Effector memory CD4-positive, alpha-beta T cell (primary cell): ENCODE measurements around the gene CERS6.
"Not testable (repeated sequence)": the region's sequence is repeated elsewhere in the genome, so short reads cannot be mapped to it uniquely, and the experiment has no call there.

ENCODE experiments used
- DNase-seq, 3 donors: peaks; one replicate each; pipeline ENCODE4 v3.0.0-alpha.2; 2020
- H3K27ac ChIP-seq: 2 replicates; pipeline ENCODE4 v1.7.0; 2013; ENCODE audit warnings: mild to moderate bottlenecking, low read length, moderate library complexity; ENCODE audit not compliant: insufficient read depth, poor library complexity, severe bottlenecking
- H3K27me3 ChIP-seq: replicated peaks from 2 replicates; pipeline ENCODE4 v1.7.0; 2013; ENCODE audit warnings: mild to moderate bottlenecking, low read length; ENCODE audit not compliant: insufficient read depth, control insufficient read depth, poor library complexity, severe bottlenecking
- H3K36me3 ChIP-seq: 2 replicates; pipeline ENCODE4 v1.7.0; 2013; ENCODE audit warnings: mild to moderate bottlenecking, low read length, moderate library complexity; ENCODE audit not compliant: control insufficient read depth, insufficient read depth
- H3K4me1 ChIP-seq: 2 replicates; pipeline ENCODE4 v1.7.0; 2013; ENCODE audit warnings: low read length, mild to moderate bottlenecking; ENCODE audit not compliant: control insufficient read depth, insufficient read depth, poor library complexity, severe bottlenecking
- H3K4me3 ChIP-seq: 2 replicates; pipeline ENCODE4 v1.7.0; 2013; ENCODE audit warnings: low read length, low read depth, mild to moderate bottlenecking; ENCODE audit not compliant: insufficient read depth, poor library complexity, severe bottlenecking
- H3K9me3 ChIP-seq: 2 replicates; pipeline ENCODE4 v1.7.0; 2013; ENCODE audit warnings: mild to moderate bottlenecking, low read length, moderate library complexity; ENCODE audit not compliant: control insufficient read depth

CERS6 gene

DNA sequence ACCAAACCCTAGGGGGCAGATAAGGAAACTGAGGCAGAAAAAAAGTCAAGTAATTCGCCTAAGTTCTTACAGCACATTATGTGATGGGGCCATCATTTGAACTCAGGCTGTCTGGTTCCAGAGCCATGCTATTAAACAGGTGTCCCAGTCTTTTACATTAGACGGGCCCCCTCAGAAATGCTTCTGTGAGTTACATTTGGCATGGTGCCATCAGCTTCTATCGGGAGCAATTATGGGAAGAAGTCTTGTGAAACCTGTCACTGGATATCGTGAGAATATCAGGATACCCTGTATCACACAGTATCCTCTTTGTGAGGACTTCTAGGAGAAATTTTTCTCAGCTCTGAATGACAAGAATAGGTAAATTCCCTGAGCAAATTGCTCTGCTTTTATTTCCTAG is 202.6 kb downstream of the CERS6 start:
- no peaks in the 10 kb centered on the region for H3K27me3 ChIP-seq
- no peaks in the 10 kb centered on the region for H3K4me1 ChIP-seq
- H3K27ac ChIP-seq, result no peak overlapping the region
- no peak overlapping the region for H3K4me3 ChIP-seq
- no peak for DNase-seq
- H3K9me3 ChIP-seq, result no peaks in the 10 kb centered on the region
- H3K36me3 ChIP-seq, result no peaks in the 10 kb centered on the region

DNA sequence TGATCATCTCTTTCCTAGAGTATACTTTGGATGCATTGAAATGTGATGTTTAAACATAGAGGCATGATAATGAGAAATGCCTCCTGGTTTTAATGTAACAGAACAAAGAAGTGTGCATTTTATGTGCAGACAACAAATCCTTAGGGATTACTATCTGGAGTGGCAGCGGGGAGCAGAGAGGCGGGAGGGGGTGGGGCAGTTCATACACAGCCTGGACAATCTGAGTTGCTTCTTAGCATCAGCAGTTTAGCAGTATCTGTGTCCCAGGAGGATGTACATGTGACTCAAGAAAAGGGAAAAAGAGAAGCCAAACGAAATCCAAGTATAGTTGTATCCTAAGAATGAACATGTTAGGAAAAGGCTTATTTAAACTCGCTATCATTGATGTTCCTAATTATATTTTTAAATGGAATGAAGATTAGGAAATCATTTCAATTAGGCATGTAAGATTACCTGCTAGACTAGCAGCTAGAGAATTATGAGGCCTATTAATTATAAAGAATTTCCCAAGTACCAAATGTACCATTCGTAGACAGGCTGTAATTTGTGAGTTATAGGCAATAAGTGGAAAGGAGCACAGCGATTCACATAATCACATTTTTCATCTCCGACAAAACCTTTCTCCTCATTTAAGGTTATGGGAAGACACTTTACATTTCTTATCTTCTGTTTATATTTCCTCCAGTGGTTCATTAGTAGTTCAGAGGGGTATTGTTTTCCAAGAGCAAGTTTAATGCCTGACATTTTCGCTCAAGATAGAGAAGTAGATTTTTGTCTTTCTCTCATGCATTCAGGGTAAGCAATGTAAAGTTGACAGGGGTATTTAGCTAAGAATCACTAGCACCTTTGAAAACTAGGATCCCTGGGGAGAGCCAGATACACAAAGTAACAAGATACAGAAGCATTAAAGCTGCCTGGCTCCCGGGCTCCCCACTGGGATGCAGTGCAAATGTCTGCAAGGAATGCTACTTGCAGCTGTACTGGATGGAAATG is 205.1 kb downstream of the CERS6 start:
- no peaks in the 10 kb centered on the region for H3K9me3 ChIP-seq
- no peak overlapping the region for H3K4me3 ChIP-seq
- no peaks in the 10 kb centered on the region for H3K4me1 ChIP-seq
- H3K27ac ChIP-seq, result no peak overlapping the region
- no peak for DNase-seq
- H3K27me3 ChIP-seq, result no peaks in the 10 kb centered on the region
- no peaks in the 10 kb centered on the region for H3K36me3 ChIP-seq

DNA sequence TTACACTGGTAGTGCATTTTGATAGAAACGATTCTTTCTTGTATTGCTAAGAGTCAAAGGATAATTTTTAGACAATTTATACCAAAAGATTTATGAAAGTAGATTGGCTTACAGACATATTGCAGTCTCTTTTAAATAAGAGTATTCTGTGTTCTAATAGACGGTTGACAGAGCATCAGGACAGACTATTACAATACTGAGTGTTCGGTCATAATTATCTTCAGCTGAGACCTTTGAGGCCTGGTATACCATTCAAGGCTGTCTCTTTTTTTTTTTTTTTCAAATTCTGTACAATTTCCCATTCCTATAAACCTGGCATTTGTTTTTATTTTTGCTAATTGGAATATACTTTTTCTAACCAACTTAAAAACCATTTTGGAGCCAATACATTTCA is 205.8 kb downstream of the CERS6 start:
- Histone ChIP-seq H3K9me3 (no peaks in the 10 kb centered on the region), H3K4me1 (no peaks in the 10 kb centered on the region), H3K27me3 (no peaks in the 10 kb centered on the region), H3K27ac (no peak overlapping the region), H3K4me3 (no peak overlapping the region), H3K36me3 (no peaks in the 10 kb centered on the region)
- DNase-seq, result no peak

DNA sequence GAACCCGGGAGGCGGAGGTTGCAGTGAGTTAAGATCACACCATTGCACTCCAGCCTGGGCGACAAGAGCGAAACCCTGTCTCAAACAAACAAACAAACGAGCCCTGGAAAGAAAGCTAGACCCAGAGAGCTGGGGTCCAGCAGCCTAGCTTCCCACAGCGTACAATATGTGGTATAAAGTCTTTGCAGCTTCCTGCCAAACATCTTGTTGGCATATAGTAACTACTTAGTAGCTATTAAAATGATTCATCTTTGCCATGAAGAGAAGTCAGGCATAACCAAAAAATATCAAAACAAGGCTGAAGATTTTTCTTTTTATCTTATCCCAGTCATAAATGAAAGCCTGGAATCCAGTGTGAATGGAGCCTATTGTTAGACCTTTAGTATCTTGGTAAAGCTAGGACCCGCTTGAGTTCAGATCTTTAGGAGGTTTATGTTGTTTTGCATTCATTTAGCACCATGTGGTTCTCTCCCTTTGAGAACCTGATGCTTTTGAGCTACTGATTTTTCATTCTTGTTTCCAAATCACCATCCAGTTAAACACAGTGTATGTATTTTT is 206.7 kb downstream of the CERS6 start:
- H3K27ac ChIP-seq, result no peak overlapping the region
- H3K4me3 ChIP-seq, result no peak overlapping the region
- no peaks in the 10 kb centered on the region for H3K27me3 ChIP-seq
- no peaks in the 10 kb centered on the region for H3K36me3 ChIP-seq
- no peaks in the 10 kb centered on the region for H3K4me1 ChIP-seq
- DNase-seq, result no peak
- no peaks in the 10 kb centered on the region for H3K9me3 ChIP-seq

DNA sequence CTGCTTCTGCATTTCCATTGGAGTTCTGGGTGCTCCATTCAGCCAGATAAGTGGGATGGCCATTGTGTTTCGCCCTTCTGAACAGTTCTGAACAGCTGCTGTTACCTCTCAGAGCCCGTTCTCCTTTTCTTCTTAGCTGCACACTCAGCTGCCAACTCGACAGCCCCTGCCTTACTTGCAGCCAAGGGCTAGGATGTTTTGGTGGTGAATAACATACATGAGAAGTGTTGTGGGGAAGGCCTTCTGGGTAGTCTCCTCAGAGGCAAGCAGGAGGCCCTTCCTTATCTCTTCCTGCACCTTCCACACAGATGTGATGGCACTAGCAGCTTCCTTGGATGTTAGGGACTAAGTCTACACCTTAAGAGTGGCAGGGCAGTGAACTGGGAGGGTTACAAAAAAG is 207.9 kb downstream of the CERS6 start:
- no peak overlapping the region for H3K27ac ChIP-seq
- H3K36me3 ChIP-seq, result no peaks in the 10 kb centered on the region
- DNase-seq, result no peak
- no peaks in the 10 kb centered on the region for H3K4me1 ChIP-seq
- H3K27me3 ChIP-seq, result no peaks in the 10 kb centered on the region
- H3K4me3 ChIP-seq, result no peak overlapping the region
- H3K9me3 ChIP-seq, result no peaks in the 10 kb centered on the region

DNA sequence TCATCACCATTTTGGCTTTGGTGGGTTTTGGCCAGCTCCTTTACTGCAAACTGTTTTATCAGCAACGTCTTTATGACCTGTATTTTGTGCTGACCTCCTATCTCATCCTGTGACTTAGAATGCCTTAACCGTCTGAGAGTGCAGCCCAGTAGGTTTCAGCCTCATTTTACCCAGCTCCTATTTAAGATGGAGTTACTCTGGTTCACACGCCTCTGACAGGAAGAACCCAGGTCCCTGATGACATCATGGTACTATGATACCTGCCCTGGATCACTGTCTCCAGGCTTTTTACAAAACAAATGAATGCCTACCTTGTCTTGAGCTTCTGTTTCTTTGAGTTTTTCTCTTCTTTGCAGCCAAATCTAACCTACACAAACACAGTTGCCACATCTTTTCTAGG is 208.6 kb downstream of the CERS6 start:
- H3K27ac ChIP-seq, H3K4me1 ChIP-seq, DNase-seq, H3K9me3 ChIP-seq, H3K36me3 ChIP-seq, H3K4me3 ChIP-seq, H3K27me3 ChIP-seq: not testable (repeated sequence)

DNA sequence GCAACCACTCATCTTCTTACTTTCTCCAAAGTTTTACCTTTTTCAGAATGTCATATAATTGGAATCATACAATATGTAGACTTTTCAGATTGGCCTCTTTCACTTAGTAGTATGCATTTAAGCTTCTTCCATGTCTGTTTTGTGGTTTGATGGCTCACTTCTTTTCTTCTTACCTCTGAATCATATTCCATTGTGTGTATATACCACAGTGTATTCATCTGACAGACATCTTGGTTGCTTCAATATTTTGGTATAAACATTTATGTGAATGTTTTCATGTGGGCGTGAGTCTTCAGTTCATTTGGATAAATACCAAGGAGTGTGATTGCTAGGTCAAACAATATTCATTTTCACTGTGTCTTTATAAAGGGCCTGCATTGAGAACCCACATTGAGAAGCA is 210.3 kb downstream of the CERS6 start:
- no peak for DNase-seq
- no peak overlapping the region for H3K27ac ChIP-seq
- H3K9me3 ChIP-seq, result no peaks in the 10 kb centered on the region
- H3K4me3 ChIP-seq, result no peak overlapping the region
- no peaks in the 10 kb centered on the region for H3K27me3 ChIP-seq
- H3K36me3 ChIP-seq, result no peaks in the 10 kb centered on the region
- no peaks in the 10 kb centered on the region for H3K4me1 ChIP-seq

DNA sequence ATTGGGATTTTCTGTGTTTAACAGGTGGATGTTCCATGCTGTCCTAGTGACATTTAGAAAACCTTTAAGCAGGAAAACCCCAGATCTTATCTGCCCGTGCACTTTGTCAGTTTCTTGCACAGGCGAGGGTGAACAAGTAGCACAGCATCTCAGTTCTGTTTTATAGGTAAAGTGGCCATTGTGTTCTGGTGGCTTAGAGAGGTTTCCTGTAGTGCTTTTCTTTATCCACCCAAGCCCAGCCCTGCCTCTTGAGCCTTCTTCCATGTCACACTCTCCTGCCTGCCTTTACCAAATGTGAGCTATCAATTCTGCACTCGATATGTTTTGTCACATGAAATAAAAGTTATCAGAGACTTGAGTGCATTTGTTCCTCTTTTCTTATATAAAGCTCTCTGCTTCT is 211.1 kb downstream of the CERS6 start:
- no peaks in the 10 kb centered on the region for H3K4me1 ChIP-seq
- H3K36me3 ChIP-seq, result no peaks in the 10 kb centered on the region
- no peak for DNase-seq
- no peaks in the 10 kb centered on the region for H3K27me3 ChIP-seq
- H3K27ac ChIP-seq, result no peak overlapping the region
- H3K9me3 ChIP-seq, result no peaks in the 10 kb centered on the region
- no peak overlapping the region for H3K4me3 ChIP-seq

DNA sequence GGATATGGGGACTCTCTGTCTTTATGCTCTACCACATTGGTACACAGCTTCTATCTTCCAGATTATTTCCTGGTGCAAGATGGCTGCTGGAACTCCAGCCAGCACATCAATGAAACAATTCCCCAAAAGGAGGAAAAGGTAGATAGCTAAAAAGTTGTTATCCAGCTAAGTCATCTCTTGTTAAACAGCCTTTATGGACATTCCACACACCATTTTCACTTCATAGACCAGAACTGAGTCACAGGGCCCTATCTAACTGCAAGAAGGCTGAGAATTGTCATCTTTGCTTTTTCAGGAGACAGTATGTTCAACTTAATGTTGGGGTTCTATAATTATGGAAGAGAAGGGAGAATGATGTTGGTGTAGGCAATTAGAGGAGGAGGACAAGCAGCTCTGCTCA is 213.1 kb downstream of the CERS6 start:
- Histone ChIP-seq H3K9me3 (no peaks in the 10 kb centered on the region), H3K27me3 (no peaks in the 10 kb centered on the region), H3K4me3 (no peak overlapping the region)

DNA sequence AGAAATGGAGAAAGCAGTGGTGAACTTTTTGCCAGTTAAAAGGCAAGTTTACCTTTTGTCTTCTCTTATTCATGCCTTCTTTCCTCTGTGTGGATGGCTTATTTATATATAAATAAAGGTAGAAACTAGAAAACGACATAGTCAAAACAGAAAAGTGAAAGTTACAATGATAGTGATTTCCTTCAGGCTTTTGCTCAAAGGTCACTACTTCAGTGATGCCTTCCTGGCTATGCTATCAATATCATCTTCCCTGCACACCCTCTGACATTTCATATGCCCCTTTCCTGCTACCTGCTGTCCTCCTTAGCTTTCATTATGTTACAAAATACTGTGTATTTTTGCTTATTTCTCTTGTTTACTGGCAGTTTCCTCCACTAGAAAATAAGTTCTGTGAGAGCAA is 214.4 kb downstream of the CERS6 start:
- Histone ChIP-seq H3K4me3 (no peak overlapping the region), H3K36me3 (no peaks in the 10 kb centered on the region), H3K27me3 (no peaks in the 10 kb centered on the region), H3K27ac (no peak overlapping the region), H3K4me1 (no peaks in the 10 kb centered on the region), H3K9me3 (no peaks in the 10 kb centered on the region)
- no peak for DNase-seq

More for the DNA sequence above, 213.1 kb downstream of the CERS6 start:
- H3K4me1 ChIP-seq, result no peaks in the 10 kb centered on the region
- no peaks in the 10 kb centered on the region for H3K36me3 ChIP-seq
- H3K27ac ChIP-seq, result no peak overlapping the region
- DNase-seq, result no peak
